Measurements from ENCODE around the gene TRAK1. TPM values are rescaled to one million over a fixed set of nuclear protein-coding genes. Genes with fewer than 3 reads are reported as not detected.

The TRAK1 gene
- total RNA-seq, 1 donor from 2014 or later: 49.2 TPM

GRCh38 chr3:42118762-42119361 is 27.7 kb downstream of the TRAK1 start:
- H3K27ac Mint-ChIP-seq: peak overlapping the region; percentile 79
- H3K36me3 Mint-ChIP-seq: no peaks in the 10 kb centered on the region
- DNase-seq (ENCODE audit: extremely low spot score, unreplicated experiment): no peak
- TF ChIP-seq, protein P1, sequence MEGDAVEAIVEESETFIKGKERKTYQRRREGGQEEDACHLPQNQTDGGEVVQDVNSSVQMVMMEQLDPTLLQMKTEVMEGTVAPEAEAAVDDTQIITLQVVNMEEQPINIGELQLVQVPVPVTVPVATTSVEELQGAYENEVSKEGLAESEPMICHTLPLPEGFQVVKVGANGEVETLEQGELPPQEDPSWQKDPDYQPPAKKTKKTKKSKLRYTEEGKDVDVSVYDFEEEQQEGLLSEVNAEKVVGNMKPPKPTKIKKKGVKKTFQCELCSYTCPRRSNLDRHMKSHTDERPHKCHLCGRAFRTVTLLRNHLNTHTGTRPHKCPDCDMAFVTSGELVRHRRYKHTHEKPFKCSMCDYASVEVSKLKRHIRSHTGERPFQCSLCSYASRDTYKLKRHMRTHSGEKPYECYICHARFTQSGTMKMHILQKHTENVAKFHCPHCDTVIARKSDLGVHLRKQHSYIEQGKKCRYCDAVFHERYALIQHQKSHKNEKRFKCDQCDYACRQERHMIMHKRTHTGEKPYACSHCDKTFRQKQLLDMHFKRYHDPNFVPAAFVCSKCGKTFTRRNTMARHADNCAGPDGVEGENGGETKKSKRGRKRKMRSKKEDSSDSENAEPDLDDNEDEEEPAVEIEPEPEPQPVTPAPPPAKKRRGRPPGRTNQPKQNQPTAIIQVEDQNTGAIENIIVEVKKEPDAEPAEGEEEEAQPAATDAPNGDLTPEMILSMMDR (conservative IDR thresholded peaks at IDR 0.05): peak; percentile 60
- no peaks in the 10 kb centered on the region for H3K27me3 Mint-ChIP-seq
- H3K9me3 Mint-ChIP-seq: no peaks in the 10 kb centered on the region
- peaks cover 32% of the 10 kb centered on the region for H3K4me1 Mint-ChIP-seq (ENCODE audit: unreplicated experiment)
- no peak overlapping the region for H3K4me3 Mint-ChIP-seq

DNA sequence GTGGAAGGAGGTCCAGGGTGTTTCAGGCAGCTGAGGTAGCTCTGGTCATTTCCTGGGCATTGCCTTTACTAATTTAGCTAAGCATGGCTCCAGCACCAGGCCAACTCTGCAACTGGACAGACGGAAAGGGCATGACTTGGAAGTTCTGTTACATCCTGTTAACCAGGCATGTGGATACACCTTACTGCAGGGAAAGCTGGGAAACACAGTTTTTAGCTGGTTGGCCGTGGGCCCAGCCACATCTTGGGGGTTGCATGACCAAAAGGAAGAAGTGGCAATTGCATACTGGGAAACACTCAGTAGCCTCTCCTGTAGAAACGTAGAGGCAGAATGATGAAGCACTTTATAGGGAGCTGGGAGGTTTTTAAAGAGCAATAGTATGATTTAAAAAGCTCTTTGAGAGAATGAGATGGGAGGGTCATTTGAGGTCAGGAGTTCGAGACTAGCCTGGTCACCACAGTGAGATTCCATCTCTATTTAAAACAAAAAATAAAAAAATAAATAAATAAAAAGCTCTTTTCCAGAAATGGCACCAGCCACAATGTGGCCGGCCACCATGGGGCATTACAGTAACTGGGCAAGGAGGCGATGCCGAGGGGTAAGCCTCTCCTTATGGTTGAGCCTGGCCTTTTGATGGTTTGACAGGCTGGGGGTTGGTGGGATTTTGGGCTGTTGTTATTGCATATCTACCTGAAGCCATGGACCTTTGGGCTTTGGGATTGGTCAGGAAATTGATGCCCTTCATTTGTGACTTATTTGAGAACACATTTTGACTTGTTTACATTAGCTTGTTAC is 28.6 kb downstream of the TRAK1 start:
- peaks cover 32% of the 10 kb centered on the region for H3K4me1 Mint-ChIP-seq (ENCODE audit: unreplicated experiment)

GRCh38 chr3:42120866-42121265 is 29.7 kb downstream of the TRAK1 start:
- Mint-ChIP-seq H3K4me1 (ENCODE audit: unreplicated experiment) (peaks cover 32% of the 10 kb centered on the region), H3K4me3 (no peak overlapping the region), H3K36me3 (peaks cover 13% of the 10 kb centered on the region), H3K27me3 (no peaks in the 10 kb centered on the region), H3K27ac (peak overlapping the region; percentile 79), H3K9me3 (no peaks in the 10 kb centered on the region)
- no peak for DNase-seq (ENCODE audit: extremely low spot score, unreplicated experiment)
- TF ChIP-seq, protein P1 (conservative IDR thresholded peaks at IDR 0.05): no peak

More for the DNA sequence above, 28.6 kb downstream of the TRAK1 start:
- Mint-ChIP-seq H3K36me3 (peaks cover 5% of the 10 kb centered on the region), H3K4me3 (no peak overlapping the region), H3K27me3 (no peaks in the 10 kb centered on the region), H3K9me3 (no peaks in the 10 kb centered on the region), H3K27ac (no peak overlapping the region)
- TF ChIP-seq, protein P1 (conservative IDR thresholded peaks at IDR 0.05): no peak
- no peak for DNase-seq (ENCODE audit: extremely low spot score, unreplicated experiment)

- peaks cover 13% of the 10 kb centered on the region for H3K36me3 Mint-ChIP-seq
- no peak for DNase-seq (ENCODE audit: extremely low spot score, unreplicated experiment)
- H3K27ac Mint-ChIP-seq: peak overlapping the region; percentile 82
- peak overlapping the region; percentile 2 for H3K4me3 Mint-ChIP-seq
- TF ChIP-seq, protein P1 (conservative IDR thresholded peaks at IDR 0.05): no peak
- no peaks in the 10 kb centered on the region for H3K9me3 Mint-ChIP-seq
- H3K4me1 Mint-ChIP-seq (ENCODE audit: unreplicated experiment): peaks cover 27% of the 10 kb centered on the region
- H3K27me3 Mint-ChIP-seq: no peaks in the 10 kb centered on the region
Observed at GRCh38 chr3:42122261-42123011, 31.3 kb downstream of the TRAK1 start.

- Mint-ChIP-seq H3K27ac (peak overlapping the region; percentile 82), H3K4me3 (peak overlapping the region; percentile 20), H3K27me3 (no peaks in the 10 kb centered on the region), H3K36me3 (peaks cover 13% of the 10 kb centered on the region), H3K4me1 (ENCODE audit: unreplicated experiment) (peaks cover 25% of the 10 kb centered on the region), H3K9me3 (no peaks in the 10 kb centered on the region)
- no peak for DNase-seq (ENCODE audit: extremely low spot score, unreplicated experiment)
- TF ChIP-seq, protein P1 (conservative IDR thresholded peaks at IDR 0.05): no peak
Observed at GRCh38 chr3:42123012-42123581, 31.9 kb downstream of the TRAK1 start.

Measured in type B pancreatic cell (in vitro differentiated cells).